HepG2 (cell line): ENCODE measurements around the gene CIBAR2. TPM values are rescaled to one million over a fixed set of nuclear protein-coding genes. Genes with fewer than 3 reads are reported as not detected.
A peak's percentile ranks its signal among the peaks of the same experiment; 100 is the strongest.

Experiments used
- ATF6 ChIP-seq: sonication (generic); formaldehyde crosslinking; conservative IDR thresholded peaks from 2 replicates; pipeline ENCODE4 v1.4.0; 2020; ENCODE audit warnings: missing genetic modification reagents
- BATF2 ChIP-seq: sonication (generic); formaldehyde crosslinking; IDR thresholded peaks from 2 replicates; pipeline ENCODE4 v1.8.0; 2022; ENCODE audit warnings: mild to moderate bottlenecking, missing genetic modification reagents, moderate library complexity
- FOXO4 ChIP-seq: sonication (generic); formaldehyde crosslinking; conservative IDR thresholded peaks from 2 replicates; pipeline ENCODE4 v1.8.1; 2023; ENCODE audit warnings: missing genetic modification reagents
- KAT2B ChIP-seq: fragments of 150-350 bp; IDR thresholded peaks from 2 replicates; pipeline ENCODE4 v1.6.1; 2014; ENCODE audit warnings: low read depth, low read length, borderline replicate concordance
- MAX ChIP-seq: IDR thresholded peaks from 2 replicates; pipeline ENCODE4 v1.6.1; 2012; ENCODE audit warnings: inconsistent platforms
- NFATC3 ChIP-seq: sonication (generic); formaldehyde crosslinking; IDR thresholded peaks from 2 replicates; pipeline ENCODE4 v1.5.1; 2020; ENCODE audit warnings: mild to moderate bottlenecking, missing genetic modification reagents
- PHF21A ChIP-seq: sonication (generic); formaldehyde crosslinking; IDR thresholded peaks from 2 replicates; pipeline ENCODE4 v1.5.0; 2020; ENCODE audit warnings: mild to moderate bottlenecking, missing genetic modification reagents
- SRSF4 ChIP-seq: fragments of 200-400 bp; formaldehyde crosslinking; IDR thresholded peaks from one replicate; pipeline ENCODE4 v1.6.1; 2018; ENCODE audit warnings: mild to moderate bottlenecking, low read depth, low read length, moderate library complexity; ENCODE audit not compliant: poor library complexity, severe bottlenecking
- STAG1 ChIP-seq: sonication (generic); formaldehyde crosslinking; IDR thresholded peaks from 2 replicates; pipeline ENCODE4 v1.4.0; 2020; ENCODE audit warnings: missing genetic modification reagents
- SUZ12 ChIP-seq: fragments of 150-350 bp; IDR thresholded peaks from 2 replicates; pipeline ENCODE4 v1.6.1; 2014; ENCODE audit warnings: low read depth, low read length
- ZBTB44 ChIP-seq: sonication (generic); formaldehyde crosslinking; IDR thresholded peaks from 2 replicates; pipeline ENCODE4 v1.4.0; 2020; ENCODE audit warnings: missing genetic modification reagents
- ZFP41 ChIP-seq: sonication (generic); formaldehyde crosslinking; IDR thresholded peaks from 2 replicates; pipeline ENCODE4 v1.4.0; 2020; ENCODE audit warnings: mild to moderate bottlenecking, missing genetic modification reagents, borderline replicate concordance
- ZIK1 ChIP-seq: sonication (generic); formaldehyde crosslinking; IDR thresholded peaks from 2 replicates; pipeline ENCODE4 v1.5.0; 2020; ENCODE audit warnings: mild to moderate bottlenecking, low read depth, missing genetic modification reagents, borderline replicate concordance
- ZNF232 ChIP-seq: sonication (generic); formaldehyde crosslinking; IDR thresholded peaks from 2 replicates; pipeline ENCODE4 v1.4.0; 2020; ENCODE audit warnings: missing genetic modification reagents, borderline replicate concordance
- ZNF275 ChIP-seq: sonication (generic); formaldehyde crosslinking; IDR thresholded peaks from 2 replicates; pipeline ENCODE4 v1.8.0; 2022; ENCODE audit warnings: missing genetic modification reagents, mild to moderate bottlenecking, inconsistent platforms, borderline replicate concordance
- ZNF292 ChIP-seq: sonication (generic); formaldehyde crosslinking; IDR thresholded peaks from 2 replicates; pipeline ENCODE4 v1.8.1; 2022; ENCODE audit warnings: mild to moderate bottlenecking, low read depth, missing genetic modification reagents, borderline replicate concordance
- ZNF496 ChIP-seq: sonication (generic); formaldehyde crosslinking; IDR thresholded peaks from 2 replicates; pipeline ENCODE4 v1.8.1; 2023; ENCODE audit warnings: mild to moderate bottlenecking, moderate library complexity, missing genetic modification reagents; ENCODE audit not compliant: insufficient replicate concordance
- ZNF674 ChIP-seq: sonication (generic); formaldehyde crosslinking; IDR thresholded peaks from 2 replicates; pipeline ENCODE4 v1.5.0; 2020; ENCODE audit warnings: low read depth, mild to moderate bottlenecking, missing genetic modification reagents
- ZNF749 ChIP-seq: sonication (generic); formaldehyde crosslinking; IDR thresholded peaks from 2 replicates; pipeline ENCODE4 v1.8.0; 2022; ENCODE audit warnings: mild to moderate bottlenecking, missing genetic modification reagents, moderate library complexity, borderline replicate concordance
- ZSCAN20 ChIP-seq: sonication (generic); formaldehyde crosslinking; IDR thresholded peaks from 2 replicates; pipeline ENCODE4 v1.4.0; 2020; ENCODE audit warnings: missing genetic modification reagents, mild to moderate bottlenecking, borderline replicate concordance
- polyA plus RNA-seq, 8 experiments: library from polyadenylated mRNA; depleted of rRNA in 3 of 8; stranded (reverse) in 7 of 8; unstranded in 1 of 8; fragments of >200 nt; fragmentation: Illumina TruSeq in 4 of 8; extraction: Trizol in 4 of 8; gene quantifications; 2 replicates each; pipeline versions ENCODE4 v1.2.1 to v1.2.3, GENCODE V29; 2011 to 2016; ENCODE audit warnings: low read depth in 4 of 8, missing spikeins in 1 of 8, mixed read lengths in 1 of 8; ENCODE audit not compliant: insufficient read depth in 1 of 8
- total RNA-seq, 5 experiments: library from RNA; depleted of rRNA; stranded (reverse); fragments of >200 nt; fragmentation: Illumina TruSeq; extraction: Trizol; gene quantifications; 2 replicates each; pipeline ENCODE4 v1.2.3, GENCODE V29; 2016; ENCODE audit warnings: low read depth in 1 of 5

CIBAR2 gene
- total and polyA plus RNA-seq, 2 of the 13 experiments (the other 11 are each of a cell fraction or from before 2014, with no cell fraction given): not detected

GRCh38 chr16:85137323-85138072, 25.2 kb upstream of the CIBAR2 start (continued):
- TF ChIP-seq PHF21A (CRISPR knock-in tag) (0 out of 2 replicates have a peak, but pooled peaks have one; percentile 4), SUZ12 (no peak), ZNF292 (CRISPR knock-in tag) (peak; percentile 21), ZIK1 (CRISPR knock-in tag) (no peak; the same call in 1 of the 2 replicates), KAT2B (no peak), ZNF275 (CRISPR knock-in tag) (peak; percentile 89), SRSF4 (no peak), ZNF232 (CRISPR knock-in tag) (peak; percentile 95), ZNF674 (CRISPR knock-in tag) (no peak), MAX (peak; percentile 67), ATF6 (peak; percentile 54; the same call in 1 of the 2 replicates), STAG1 (CRISPR knock-in tag) (peak; percentile 43; the same call in 1 of the 2 replicates), ZSCAN20 (no peak), FOXO4 (no peak), ZNF496 (CRISPR knock-in tag) (no peak), ZBTB44 (CRISPR knock-in tag) (no peak), ZNF749 (CRISPR knock-in tag) (no peak), NFATC3 (CRISPR knock-in tag) (no peak), BATF2 (CRISPR knock-in tag) (no peak), ZFP41 (0 out of 2 replicates have a peak, but pooled peaks have one; percentile 62)
